Activated CD4-positive, alpha-beta T cell treated with anti-CD3 and anti-CD28 coated beads, Interleukin-2, amount 50 U/mL, for 1 hour (primary cell): ENCODE results near the gene PROS1.
"Not testable (repeated sequence)": the region's sequence is repeated elsewhere in the genome, so short reads cannot be mapped to it uniquely, and the experiment has no call there.

ENCODE experiments used
- DNase-seq: peaks from one replicate; pipeline ENCODE4 v3.0.0-alpha.2; 2020

PROS1 gene

DNA sequence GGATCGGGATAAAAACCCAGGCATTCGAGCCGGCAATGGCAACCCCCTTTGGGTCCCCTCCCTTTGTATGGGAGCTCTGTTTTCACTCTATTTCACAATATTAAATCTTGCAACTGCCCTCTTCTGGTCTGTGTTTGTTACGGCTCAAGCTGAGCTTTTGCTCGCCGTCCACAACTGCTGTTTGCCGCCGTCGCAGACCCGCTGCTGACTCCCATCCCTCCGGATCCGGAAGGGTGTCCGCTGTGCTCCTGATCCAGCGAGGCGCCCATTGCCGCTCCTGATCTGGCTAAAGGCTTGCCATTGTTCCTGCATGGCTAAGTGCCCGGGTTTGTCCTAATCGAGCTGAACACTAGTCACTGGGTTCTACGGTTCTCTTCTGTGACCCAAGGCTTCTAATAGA lies 8.6 kb downstream of the PROS1 start:
- not testable (repeated sequence) for DNase-seq

DNA sequence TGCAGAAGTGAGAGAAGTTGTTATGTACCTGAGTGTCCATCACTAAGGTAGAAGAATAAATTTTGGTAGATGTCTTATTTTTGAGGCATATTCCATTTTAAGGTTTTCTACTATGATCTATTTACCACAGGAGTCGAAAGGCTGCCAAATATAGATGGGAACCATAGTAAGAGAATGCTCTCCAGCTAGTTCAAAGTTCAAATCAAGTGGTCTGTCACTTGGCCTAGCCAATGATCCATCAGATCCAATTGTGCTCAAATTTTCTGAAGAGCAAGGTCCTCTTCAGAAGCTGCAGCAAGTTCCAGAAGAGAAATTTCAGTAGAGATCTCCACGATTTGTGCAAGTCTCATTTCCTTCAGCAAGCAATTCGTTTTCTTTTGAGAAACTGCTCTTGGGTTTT lies 10.9 kb downstream of the PROS1 start:
- DNase-seq = no peak

DNA sequence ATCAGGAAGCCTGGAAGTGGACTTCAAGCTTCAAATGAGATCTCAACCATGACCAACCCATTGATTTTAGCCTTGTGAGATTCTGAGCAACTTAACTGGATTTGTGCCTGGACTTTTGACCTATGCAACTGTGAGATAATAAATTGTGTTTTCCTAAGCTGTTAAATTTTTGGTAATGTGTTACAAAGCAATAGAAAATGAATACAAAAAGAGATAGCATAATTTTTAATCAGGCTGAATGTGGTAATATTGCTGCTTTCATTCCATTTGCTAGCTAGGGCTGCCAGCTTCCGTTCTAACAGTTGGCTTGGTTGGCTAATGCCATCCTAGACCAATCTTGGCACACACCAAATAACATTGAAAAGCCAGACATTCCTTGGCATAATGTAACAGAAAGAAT lies 12.2 kb downstream of the PROS1 start:
- DNase-seq = no peak

DNA sequence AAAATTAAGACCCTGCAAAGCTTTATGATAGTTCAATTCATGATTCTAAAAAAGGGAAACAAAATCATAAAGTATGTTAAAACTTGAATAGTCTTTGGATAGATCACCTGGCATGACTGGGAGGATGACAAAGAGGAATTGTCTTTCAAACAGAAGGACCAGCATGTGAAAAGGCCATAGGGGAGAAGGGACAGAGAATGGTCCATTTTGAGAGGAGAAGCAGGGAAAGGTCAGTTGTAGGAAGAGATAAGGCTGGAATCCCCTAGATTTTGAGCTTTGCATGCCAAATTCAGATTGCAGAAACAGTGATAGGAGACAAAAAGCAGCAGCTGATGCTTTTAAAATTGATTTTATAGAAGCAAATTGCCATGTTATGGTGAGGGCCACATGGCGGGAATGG lies 12.7 kb downstream of the PROS1 start:
- no peak for DNase-seq

DNA sequence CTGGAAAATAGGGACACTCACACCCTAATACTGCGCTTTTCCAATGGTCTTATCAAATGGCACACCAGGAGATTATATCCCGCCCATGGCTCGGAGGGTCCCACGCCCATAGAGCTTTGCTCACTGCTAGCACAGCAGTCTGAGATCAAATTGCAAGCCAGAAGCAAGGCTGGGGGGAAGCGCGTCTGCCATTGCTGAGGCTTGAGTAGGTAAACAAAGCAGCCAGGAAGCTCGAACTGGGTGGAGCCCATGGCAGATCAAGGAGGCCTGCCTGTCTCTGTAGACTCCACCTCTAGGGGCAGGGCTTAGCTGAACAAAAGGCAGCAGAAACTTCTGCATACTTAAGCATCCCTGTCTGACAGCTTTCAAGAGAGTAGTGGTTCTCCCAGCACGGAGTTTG lies 23.7 kb downstream of the PROS1 start:
- not testable (repeated sequence) for DNase-seq

DNA sequence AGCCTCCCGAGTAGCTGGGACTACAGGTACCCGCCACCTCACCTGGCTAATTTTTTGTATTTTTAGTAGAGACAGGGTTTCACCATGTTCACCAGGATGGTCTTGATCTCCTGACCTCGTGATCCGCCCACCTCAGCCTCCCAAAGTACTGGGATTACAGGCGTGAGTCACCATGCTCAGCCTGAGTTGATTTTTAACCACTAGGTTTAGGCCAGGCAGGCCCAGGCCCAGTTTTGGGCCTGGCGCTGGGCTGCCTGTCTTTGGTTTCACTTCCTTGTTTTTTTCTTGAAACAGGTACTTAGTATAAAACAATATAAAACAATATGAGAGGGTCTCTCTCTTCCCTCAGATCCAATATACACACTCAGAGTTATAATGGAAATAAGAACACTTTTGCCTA lies 36.2 kb downstream of the PROS1 start:
- DNase-seq = not testable (repeated sequence)

DNA sequence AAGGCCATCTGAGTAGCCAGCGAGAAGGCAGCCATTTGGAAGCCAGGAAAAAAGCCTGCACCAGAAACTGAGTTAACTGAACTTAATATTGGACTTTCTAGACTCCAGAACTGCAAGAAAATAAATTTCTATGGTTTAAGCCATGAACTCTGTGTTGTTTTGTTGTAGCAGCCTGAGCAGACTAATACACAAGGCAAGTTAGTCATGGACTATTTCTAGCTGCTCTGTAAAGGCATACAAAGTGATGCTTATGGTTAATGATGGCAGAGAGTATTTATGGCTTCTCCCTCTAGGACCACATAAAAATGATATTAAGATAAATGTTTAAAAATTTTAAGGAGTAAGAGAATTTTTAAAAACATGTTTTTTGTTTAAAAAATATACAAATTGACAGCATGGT lies 37.1 kb downstream of the PROS1 start:
- DNase-seq = no peak

DNA sequence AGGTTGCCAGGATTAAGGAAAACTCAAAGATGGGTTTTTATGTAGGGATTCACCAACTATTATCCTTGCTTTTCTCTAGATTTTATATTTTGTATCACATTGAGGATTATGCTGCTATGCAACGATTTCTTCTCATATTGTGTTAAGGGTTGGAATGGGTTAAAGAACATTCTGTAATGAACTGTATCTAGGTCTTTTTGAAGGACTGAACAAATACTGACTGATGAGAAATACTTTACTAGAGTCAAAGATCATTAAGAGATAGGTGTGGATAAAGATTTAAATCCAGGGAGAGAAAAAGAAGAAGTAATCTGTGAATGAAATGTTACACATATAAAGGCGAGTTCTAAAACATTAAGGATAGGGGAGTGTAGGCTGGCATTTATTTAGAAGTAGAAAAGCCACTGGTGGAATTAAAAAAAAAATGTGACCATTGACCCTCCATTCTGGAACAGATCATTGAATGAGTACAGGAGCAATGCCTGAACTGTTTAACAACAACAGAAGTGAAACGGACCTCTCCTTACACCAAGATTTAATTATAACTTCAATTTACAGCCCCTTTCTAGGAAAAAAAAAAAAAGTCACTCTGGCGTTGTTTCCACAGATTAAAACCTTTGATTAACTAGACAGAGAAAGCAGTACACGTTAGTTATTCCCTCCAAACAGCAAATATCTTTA lies 39.2 kb downstream of the PROS1 start:
- DNase-seq = no peak

DNA sequence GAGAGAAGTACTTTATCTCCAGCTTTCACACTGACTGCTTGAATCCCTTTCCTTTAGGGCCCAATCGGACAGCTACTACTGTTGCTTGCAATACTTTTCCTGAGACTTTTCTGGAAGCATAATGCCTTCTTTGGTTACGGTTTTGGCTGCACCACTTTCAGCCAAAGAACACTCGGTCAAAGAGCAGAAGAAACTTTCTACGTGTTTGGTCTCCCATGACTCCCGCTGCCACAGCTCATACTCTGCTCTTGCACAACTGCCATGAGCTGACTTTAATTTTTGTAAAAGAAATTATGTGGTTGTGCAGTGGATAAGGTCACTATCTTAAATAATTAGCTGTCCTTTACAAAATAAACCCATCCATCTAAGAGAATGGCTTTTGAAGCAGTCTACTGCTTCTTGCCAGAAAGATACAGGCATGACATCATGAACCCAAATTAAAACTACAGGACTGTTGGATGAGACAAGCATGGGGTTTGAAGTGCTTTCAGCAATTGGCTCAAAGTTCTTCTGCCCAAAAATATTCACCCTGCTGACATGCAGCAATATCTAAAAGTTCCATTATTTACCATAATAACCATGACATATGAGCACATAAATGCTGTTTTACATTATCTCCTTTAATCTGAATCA lies 42.0 kb downstream of the PROS1 start:
- DNase-seq = no peak

DNA sequence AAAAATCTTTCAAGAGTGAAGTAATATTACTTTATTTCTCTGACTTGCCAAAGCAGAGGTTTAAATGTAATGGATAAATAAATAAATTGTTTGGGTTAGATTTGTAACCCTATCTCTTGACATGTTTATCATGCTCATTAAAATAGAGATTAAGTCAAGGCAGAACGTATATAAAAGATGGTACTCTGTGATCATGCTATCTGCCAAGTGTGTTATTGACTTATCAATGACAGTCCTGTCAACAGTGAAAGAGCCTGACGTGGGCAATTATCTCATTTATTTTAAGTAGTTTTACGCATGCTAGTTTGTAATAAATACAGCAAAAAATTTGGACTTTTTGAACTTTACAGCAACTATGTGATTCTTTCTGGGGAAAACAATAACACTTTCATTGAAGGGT lies 43.7 kb downstream of the PROS1 start:
- DNase-seq = no peak

DNA sequence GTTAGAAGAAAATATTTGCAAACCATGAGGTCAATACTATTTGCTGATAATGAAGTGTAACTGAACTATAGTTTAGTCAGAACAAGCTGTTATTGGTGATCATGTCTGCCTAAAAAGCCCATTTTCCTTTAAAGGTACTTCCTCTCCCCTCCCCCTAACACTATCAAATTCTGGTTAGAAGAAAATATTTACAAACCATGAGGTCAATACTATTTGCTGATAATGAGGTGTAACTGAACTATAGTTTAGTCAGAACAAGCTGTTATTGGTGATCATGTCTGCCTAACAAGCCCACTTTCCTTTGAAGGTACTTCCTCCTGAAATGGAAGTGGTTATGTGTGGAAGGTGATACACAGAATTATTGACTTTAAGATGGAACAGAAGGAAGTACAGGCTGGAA lies 46.9 kb downstream of the PROS1 start:
- no peak for DNase-seq

DNA sequence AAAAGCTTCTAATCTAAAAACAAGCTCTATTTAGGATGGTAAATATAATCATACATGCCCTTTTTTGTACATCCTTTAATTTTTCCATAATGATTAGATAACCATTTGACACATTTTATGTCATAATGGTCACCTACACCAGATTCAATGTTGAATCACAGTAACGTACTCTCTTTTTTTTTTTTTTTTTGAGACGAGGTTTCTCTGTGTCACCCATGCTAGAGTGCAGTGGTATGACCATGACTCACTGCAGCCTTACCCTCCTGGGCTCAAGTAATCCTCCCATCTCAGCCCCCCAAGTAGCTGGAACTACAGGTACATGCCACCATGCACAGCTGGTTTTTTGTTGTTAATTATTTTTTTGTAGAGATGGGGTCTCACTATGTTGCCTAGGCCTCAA lies 49.2 kb downstream of the PROS1 start:
- no peak for DNase-seq

DNA sequence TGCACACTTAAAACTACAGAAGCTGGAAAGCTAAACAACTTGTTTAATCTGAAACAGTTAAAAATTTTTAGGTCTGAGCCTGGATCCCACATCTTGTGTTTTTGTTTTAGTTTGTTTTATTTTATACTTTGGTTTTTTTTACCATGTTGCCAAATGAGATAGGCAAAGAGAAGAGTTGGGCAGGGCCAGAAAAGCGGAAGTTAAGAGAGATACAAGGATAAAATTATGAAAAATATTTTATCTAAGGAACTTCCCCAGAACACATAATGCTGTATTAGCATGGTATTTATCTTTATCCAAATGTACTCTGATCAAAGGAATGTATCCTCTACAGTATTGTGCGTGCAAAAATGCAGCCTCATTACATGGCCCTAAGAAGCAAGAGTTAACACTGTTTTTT lies 50.7 kb downstream of the PROS1 start:
- no peak for DNase-seq

DNA sequence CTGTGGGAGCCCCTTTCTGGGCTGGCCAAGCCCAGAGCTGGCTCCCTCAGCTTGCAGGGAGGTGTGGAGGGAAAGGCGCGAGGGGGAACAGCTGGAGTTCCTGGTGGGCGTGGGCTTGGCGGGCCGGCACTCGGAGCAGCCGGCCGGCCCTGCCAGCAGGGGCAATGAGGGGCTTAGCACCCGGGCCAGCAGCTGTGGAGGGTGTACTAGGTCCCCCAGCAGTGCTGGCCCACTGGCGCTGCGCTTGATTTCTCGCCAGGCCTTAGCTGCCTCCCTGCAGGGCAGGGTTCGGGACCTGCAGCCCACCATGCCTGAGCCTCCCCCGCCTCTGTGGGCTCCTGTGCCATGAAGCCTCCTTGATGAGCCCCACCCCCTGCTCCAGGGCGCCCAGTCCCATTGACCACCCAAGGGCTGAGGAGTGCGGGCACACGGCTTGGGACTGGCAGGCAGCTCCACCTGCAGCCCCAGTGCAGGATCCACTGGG lies 56.1 kb downstream of the PROS1 start:
- not testable (repeated sequence) for DNase-seq

DNA sequence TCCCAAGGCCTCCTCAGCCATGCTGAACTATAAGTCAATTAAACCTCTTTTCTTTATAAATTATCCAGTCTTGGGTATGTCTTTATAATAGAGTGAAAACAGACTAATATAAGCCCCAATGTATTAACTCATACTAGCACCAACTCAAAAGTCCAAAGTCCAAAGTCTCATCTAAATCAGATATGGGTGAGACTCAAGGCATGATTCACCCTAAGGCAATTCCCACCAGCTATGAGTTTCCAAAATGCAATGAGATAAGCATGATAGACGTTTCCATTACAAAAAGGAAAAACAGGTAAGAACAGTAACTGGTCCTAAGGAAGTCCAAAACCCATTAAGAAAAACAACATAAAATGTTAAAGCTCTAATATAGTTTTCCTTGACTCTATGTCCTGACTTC lies 60.1 kb downstream of the PROS1 start:
- not testable (repeated sequence) for DNase-seq

DNA sequence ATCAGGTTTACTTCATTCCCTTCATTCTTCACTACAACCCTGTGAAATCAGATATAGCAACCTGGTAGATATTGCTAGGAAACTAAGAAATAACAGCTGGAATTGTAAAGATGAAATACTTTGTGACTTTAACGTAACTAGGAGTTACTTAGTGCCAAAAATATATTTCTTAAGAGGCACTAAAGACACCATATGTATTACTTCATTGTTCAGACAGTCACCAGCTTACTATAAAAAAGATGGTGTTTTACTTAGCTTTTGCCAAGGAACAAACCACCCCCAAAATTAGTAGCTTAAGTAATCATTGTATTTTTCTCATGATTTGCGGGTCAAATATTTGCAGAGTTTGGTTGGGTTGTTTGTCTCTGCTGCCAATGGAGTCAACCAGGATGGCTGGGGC lies 62.5 kb downstream of the PROS1 start:
- no peak for DNase-seq

DNA sequence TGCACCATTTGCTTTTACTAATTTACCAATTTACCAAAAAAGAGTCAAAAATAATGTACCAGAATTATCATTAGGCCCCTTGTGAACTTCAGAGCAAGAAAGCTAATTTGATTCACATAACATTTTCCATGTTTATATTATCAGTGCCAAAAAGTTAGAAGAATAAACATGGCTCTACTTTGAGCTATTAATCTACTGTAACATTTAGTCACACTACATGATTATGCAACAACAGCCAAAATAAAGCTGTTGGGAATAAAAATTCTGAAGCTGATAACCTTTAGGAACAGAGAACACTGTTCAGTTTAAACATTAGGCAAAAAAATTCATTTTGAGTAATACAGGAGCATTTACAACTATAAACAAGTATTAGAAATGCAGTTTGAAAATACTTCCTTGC lies 63.6 kb downstream of the PROS1 start:
- no peak for DNase-seq

DNA sequence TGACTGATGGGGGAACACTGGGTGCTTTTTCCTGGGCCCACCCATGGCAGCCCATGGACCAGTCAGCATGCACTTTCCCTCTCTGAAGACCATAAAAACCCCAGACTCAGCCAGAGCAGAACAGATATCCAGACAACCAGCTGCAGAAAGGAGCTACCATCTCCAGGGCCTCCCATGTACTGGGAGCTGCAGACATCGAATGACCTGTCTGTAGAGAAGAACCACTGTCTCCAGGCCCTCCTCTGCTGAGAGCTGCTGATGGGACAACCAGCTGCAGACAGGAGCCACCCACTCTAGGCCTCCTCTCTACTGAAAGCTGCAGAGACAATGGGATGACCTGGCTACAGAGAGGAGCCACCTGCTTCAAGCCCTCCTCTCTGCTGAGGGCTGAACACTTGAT lies 66.6 kb downstream of the PROS1 start:
- no peak for DNase-seq

DNA sequence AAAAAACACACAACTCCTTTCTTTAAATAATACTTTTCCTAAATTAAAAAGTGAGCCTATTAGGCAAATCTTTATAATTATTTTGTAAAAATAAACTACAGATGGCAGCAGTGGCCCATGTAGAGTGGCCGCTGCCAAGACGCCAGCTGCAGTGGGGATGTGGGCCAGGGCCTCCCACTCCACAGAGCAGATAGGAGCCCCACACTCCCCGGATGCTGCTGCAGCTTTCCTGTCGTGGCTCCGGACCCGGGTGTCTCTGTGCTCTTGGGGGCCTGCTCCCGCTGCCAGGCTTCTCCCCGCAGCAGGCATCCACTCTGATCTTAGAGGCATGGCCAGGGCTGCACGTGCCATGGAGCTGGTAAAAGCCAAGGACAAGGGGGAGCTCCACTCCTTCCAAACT lies 67.5 kb downstream of the PROS1 start:
- no peak for DNase-seq

DNA sequence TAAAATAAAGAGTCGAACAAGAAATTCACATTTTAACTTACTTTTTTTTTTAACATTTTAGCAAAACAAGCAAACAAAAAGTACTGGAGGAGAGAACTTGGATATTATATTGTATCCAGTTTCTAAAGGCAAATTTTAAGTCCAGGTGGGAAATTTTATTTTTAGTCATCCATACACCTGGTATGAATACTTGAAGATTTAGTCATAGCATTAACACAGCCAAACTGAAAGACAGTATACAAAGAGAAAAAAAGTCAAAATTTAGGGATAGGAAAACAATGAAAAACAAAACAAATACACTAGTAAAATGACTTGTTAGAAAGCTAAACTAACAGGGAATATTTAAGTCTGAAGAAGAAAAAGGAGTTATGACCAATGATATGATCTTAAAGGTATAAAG lies 69.1 kb downstream of the PROS1 start:
- no peak for DNase-seq

DNA sequence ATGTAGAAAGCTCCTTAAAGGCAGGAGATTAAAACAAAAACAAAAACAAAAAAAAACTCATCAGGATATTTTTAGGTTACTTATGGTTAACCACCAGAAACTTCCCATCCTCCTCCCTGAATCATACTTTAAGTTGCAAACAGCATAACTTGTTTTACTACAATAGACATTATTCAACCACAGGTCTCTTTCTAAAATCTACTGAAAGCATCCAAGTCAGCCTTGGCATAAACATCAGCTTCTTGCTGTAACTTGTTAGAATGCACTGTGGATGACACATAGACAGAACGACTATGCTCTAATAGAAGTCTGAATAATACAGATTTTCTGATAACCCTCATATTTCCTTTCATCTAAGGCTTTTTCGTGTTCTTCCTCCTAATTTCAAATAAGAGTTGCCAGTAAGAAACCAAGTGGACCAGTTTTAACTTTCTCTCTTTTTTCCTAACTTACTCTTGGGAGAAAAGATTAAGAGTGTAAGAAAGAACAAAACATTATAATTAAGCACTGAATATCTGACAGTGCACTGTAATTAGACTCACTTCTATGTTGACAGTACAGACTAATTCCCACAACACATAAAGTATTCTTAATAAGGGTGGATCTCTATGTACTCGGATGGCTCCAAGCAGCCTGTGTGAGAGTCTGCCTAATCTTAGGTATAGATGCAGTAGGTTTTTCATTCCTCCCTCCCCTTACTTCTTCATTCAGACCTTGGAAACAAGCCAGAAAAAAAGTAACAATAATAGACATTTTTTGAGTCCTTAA lies 95.3 kb downstream of the PROS1 start:
- DNase-seq = not testable (repeated sequence)

DNA sequence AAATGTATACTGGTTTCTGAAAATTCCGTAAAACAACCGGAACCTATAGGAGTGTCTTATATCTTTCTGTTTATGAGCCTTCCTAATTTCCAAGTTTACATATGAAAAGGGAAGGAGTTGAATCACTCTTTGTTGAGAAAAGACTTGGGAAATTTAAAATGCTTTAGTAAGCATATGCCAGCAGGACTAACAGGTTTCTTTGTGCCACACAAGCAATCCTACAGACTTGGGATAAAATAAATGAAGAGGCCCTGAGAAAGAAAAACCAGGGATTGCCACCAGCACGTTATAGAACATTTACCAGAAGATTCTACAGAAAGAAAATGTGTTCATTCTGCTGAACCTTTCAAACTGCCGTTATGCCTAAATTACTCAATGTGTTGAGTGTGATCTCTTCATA lies 96.3 kb downstream of the PROS1 start:
- not testable (repeated sequence) for DNase-seq

DNA sequence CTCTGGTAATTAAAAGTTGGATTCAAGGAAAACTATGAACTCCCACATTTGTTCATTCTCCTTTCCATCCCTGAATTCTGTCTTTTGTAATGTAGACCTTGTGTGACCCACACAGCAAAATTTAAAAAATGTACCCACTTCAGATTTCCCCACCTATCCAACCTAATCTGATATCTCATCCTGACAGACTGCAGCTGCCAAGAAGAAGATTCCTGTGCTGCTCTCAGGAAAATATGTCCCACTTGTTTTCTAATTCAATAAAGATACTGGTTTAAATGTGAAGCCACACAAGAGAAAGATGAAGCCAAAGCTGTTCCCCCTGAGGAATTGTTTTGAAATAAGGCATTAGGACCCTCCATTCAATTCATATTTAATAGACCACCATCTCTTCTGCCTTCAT lies 100.3 kb downstream of the PROS1 start:
- not testable (repeated sequence) for DNase-seq

DNA sequence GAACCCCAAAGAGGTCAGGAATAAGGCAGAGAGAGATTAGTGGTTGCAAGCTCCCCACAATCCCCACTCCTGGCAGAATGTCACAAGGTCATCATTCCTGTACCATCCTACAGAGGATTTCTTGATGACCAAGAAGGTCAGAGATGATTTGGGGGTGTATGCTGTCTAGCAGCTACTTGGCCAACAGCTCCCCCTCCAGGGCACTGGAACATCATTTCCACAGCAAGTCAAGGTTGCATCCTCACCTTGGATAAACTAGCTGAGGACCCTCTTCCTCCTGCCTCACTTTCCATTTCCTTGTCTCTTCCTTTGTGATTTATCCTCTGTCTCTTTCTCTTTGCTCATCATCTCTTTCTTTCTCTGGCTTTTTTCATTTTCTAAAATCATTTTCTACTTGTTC lies 106.3 kb downstream of the PROS1 start:
- DNase-seq = no peak
